Neural progenitor cell (in vitro differentiated cells): ENCODE results near the gene POLR1H.

Experiments used
- CTCF ChIP-seq: fragments of 200-600 bp; sonication (generic); IDR thresholded peaks from 2 replicates; pipeline ENCODE4 v1.5.1; 2017; ENCODE audit warnings: antibody characterized with exemption, mild to moderate bottlenecking
- EZH2 ChIP-seq: fragments of 200-600 bp; sonication (generic); IDR thresholded peaks from 2 replicates; pipeline ENCODE4 v1.6.1; 2017; ENCODE audit warnings: antibody characterized with exemption, mild to moderate bottlenecking, moderate library complexity
- EZH2phosphoT487 ChIP-seq: fragments of 200-600 bp; sonication (generic); IDR thresholded peaks from 2 replicates; pipeline ENCODE4 v1.6.1; 2017; ENCODE audit warnings: antibody characterized with exemption

- no peak for TF ChIP-seq CTCF
- no peak for TF ChIP-seq EZH2phosphoT487
- no peak for TF ChIP-seq EZH2
Measured at GRCh38 chr6:30043744-30044143, 17.3 kb upstream of the POLR1H start.
